GM21576 (cell line): ENCODE measurements around the gene TTC23.
"Not testable (repeated sequence)": the region's sequence is repeated elsewhere in the genome, so short reads cannot be mapped to it uniquely, and the experiment has no call there.

ENCODE experiments used
- ATAC-seq: cut with Tn5 transposase; IDR thresholded peaks from one replicate; pipeline ENCODE4 v1.9.1; 2021; ENCODE audit warnings: mild to moderate bottlenecking, moderate library complexity; ENCODE audit not compliant: unreplicated experiment

The TTC23 gene

GRCh38 chr15:99122831-99123712, 126.3 kb downstream of the TTC23 start:
- ATAC-seq, result no peak

GRCh38 chr15:99121691-99122410, 127.5 kb downstream of the TTC23 start:
- no peak for ATAC-seq

- no peak for ATAC-seq
Measured at GRCh38 chr15:99121207-99121606, 128.2 kb downstream of the TTC23 start.

GRCh38 chr15:99120050-99120777, 129.2 kb downstream of the TTC23 start:
- no peak for ATAC-seq

- ATAC-seq, result no peak
Measured at GRCh38 chr15:99118801-99119546, 130.4 kb downstream of the TTC23 start.

GRCh38 chr15:99118258-99118632, 131.1 kb downstream of the TTC23 start:
- no peak for ATAC-seq

- no peak for ATAC-seq
Measured at GRCh38 chr15:99117563-99118257, 131.7 kb downstream of the TTC23 start.

- no peak for ATAC-seq
Measured at GRCh38 chr15:99117111-99117510, 132.3 kb downstream of the TTC23 start.

- no peak for ATAC-seq
Measured at GRCh38 chr15:99115300-99116215, 133.8 kb downstream of the TTC23 start.

- ATAC-seq, result no peak
Measured at GRCh38 chr15:99114511-99115299, 134.7 kb downstream of the TTC23 start.

- ATAC-seq, result no peak
Measured at GRCh38 chr15:99113547-99114271, 135.7 kb downstream of the TTC23 start.

GRCh38 chr15:99111641-99112040, 137.7 kb downstream of the TTC23 start:
- not testable (repeated sequence) for ATAC-seq

GRCh38 chr15:99110581-99111320, 138.6 kb downstream of the TTC23 start:
- no peak for ATAC-seq

- no peak for ATAC-seq
Measured at GRCh38 chr15:99110093-99110492, 139.3 kb downstream of the TTC23 start.

GRCh38 chr15:99109555-99110021, 139.8 kb downstream of the TTC23 start:
- ATAC-seq, result no peak

- ATAC-seq, result no peak
Measured at GRCh38 chr15:99108993-99109392, 140.4 kb downstream of the TTC23 start.
